ENCODE measurements around the gene ZNF618.

ZNF618 gene

DNA sequence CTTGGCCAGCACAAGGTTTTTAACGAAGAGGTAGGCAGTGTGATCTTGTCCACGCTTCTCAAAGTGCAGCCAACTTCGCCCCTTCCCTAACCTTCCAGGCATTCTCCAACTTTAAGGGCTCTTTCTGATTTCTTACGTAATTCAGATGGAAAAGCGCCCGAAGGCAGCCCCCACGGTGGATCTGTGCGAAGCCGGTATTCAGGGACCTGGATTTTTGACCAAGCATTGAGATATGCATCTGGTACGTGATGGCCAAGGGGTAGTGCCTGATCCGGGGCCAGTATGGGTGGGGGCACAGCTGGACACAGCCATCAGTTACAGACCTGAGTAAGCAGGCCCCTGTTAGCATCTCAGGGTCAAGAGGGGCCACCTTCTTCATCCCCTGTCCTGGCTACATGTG is 122.0 kb downstream of the ZNF618 start:
- TF ChIP-seq, protein P1, sequence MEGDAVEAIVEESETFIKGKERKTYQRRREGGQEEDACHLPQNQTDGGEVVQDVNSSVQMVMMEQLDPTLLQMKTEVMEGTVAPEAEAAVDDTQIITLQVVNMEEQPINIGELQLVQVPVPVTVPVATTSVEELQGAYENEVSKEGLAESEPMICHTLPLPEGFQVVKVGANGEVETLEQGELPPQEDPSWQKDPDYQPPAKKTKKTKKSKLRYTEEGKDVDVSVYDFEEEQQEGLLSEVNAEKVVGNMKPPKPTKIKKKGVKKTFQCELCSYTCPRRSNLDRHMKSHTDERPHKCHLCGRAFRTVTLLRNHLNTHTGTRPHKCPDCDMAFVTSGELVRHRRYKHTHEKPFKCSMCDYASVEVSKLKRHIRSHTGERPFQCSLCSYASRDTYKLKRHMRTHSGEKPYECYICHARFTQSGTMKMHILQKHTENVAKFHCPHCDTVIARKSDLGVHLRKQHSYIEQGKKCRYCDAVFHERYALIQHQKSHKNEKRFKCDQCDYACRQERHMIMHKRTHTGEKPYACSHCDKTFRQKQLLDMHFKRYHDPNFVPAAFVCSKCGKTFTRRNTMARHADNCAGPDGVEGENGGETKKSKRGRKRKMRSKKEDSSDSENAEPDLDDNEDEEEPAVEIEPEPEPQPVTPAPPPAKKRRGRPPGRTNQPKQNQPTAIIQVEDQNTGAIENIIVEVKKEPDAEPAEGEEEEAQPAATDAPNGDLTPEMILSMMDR (IDR thresholded peaks at IDR 0.05) = no peak

DNA sequence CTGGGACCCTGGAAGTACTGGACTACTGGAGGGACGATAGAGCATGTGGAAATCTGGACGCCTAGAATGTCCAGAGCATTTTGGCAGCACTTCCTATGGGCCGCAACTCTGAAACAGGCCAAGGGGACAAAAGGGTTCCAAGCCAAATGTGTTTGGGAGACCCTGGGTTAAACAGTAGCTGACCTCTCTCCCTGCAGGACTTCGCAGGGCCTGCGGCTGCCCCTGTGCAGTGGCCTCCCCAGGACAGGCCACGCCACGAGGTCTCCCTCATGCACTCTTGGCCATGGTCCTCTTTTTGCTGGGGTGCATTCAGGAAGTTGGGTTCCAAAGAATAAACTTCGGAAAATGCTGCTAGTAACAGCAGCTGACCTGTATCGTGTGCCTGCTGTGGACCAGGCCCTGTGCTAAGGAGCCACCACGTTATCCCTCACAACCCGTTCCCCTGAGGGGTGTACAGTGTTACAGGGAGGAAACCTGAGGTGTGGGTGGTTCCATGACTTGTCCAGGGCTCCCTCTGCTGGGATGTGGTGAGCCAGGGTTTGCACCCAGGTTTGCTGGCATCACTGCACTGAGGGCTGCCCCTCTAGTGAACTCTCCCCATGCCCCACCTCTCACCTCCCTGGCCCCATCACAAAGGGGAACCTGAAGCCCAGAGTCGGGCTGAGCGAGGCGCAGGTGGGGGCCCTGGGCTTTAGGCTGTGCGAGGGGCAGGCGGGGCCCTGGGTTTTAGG is 122.6 kb downstream of the ZNF618 start:
- TF ChIP-seq, protein P1 (IDR thresholded peaks at IDR 0.05) = no peak

DNA sequence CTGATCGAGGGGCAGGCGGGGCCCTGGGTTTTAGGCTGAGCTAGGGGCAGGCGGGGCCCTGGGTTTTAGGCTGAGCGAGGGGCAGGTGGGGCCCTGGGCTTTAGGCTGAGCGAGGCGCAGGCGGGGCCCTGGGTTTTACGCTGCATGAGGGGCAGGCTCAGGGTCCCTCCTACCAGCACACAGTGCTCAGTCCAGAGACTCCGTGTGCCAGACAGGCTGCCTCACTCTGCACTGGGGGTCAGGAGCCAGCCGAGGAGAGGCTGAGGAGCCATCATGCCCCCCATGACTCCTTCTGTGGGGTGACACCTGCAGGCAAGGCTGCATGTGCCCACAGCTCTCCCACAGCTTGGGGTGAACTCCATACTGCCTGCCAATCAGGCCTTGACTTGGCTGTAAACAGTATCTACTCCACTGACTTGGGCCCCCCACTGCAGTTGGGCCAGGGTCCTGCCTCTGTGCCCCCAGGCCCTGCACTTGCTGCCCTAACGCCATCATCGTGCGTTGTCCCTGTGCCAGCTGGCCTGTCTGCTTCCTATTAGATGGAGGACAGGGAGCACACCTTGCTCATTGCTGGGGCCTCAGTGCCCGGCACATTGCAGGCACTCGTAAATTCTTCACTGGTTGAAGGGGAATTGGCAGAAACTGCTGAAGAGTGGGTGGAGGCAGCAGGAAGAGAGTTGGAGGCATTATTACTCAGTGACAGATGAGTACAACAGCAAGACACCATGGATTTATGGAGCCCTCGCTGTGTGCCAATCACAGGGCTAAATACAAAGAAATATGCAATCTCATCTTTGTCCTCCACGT is 123.3 kb downstream of the ZNF618 start:
- TF ChIP-seq, protein P1 (IDR thresholded peaks at IDR 0.05) = no peak

DNA sequence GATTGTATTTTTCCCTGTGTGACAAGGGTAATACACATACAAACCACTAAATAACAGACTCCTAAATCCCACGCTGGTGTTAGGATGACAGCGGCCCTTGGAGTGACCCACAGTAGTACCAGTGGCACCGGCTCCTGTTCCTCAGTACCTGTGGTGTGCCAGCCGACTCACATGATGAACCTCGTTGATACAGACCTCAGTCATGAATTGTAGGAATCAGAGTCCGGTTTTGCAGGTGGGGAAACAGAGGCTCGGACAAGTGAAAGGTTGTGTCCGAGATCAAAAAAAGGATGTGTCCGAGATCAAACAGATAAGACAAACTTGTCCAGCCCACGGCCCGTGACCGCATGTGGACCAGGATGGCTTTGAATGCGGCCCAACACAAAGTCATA is 124.0 kb downstream of the ZNF618 start:
- TF ChIP-seq, protein P1 (IDR thresholded peaks at IDR 0.05) = no peak

- TF ChIP-seq, protein P1 (IDR thresholded peaks at IDR 0.05) = no peak
Measured at GRCh38 chr9:114000671-114001409, 124.7 kb downstream of the ZNF618 start.

DNA sequence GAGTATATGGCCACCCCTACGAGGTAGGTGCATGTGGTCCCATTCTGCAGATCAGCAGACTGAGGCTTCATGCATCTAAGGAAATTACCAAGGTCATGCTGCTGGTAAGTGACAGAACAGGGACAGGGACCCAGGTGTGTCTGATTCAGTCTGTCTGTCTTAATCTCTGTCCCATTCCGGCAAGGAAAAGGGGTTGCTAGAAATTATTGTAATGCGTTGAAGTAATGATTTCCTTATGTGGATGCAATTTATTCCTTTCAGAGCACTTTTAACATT is 125.2 kb downstream of the ZNF618 start:
- TF ChIP-seq, protein P1 (IDR thresholded peaks at IDR 0.05) = no peak

DNA sequence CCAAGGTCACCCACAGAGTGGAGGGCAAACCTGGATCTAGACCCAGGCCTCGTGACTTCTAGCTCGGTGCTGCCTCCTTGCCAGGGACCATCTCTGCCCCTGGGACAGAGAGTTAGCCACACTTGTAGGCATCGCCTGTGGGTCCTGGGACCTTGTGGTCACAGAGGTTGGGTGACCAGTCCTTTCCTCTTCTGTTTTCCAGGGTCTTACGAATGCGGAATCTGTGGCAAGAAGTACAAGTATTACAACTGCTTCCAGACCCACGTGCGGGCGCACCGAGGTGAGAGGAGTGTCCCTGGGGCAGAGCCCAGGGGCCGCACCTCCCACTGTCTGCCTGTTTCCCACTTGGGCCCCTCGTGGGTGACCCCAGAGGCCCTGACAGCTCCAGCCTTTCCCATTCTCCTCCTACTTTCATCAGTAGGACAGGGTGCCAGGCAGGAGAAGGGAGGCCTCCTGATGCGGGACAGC is 125.7 kb downstream of the ZNF618 start:
- TF ChIP-seq, protein P1 (IDR thresholded peaks at IDR 0.05) = no peak

Measured in LNCAP (cell line).